NCI-H2196 (cell line): Measurements from ENCODE around the gene DRC1.

Experiments
- DNase-seq: peaks from one replicate; lab custom pipeline; 2025; ENCODE audit not compliant: unreplicated experiment; lab: John Stamatoyannopoulos, UW

DRC1 gene

GRCh38 chr2:26489213-26489850 lies 87.6 kb downstream of the DRC1 start:
- DNase-seq: no peak

DNA sequence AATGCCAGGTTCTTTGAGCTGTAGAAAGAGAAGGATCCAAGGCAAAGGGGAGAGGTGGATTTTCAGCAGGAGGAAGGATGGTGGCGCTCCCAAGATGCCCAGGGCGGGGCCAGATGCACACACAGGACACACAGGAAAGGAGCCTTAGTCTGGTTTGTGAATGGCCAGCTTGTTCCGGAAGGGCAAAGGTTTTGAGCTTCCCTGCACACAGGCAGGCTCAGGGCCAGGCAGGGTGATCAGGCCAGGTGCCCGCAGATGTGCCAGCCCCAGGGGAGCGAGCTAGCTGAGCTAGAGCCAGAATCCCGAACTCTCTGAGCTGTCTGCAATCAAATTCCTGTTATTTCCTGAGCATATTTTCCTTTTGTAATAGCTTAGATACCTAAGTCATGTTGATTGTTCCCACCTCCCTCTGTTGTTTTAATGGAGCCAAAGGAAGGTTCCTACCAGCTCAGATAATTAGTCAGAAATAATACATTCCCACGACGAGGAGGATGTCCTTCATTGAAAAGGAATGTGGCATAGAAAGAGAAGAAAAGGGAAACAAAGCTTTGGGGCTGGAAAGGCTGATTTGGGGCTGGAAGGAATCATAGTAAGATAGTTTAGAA lies 89.9 kb downstream of the DRC1 start:
- DNase-seq: no peak

GRCh38 chr2:26492749-26493515 lies 91.2 kb downstream of the DRC1 start:
- no peak for DNase-seq

GRCh38 chr2:26493566-26493965 lies 91.8 kb downstream of the DRC1 start:
- no peak for DNase-seq

- DNase-seq: no peak
These were observed 92.5 kb downstream of the DRC1 start for GRCh38 chr2:26494199-26494598.

GRCh38 chr2:26494891-26495290 lies 93.2 kb downstream of the DRC1 start:
- no peak for DNase-seq

GRCh38 chr2:26495705-26496297 lies 94.1 kb downstream of the DRC1 start:
- DNase-seq: no peak

DNA sequence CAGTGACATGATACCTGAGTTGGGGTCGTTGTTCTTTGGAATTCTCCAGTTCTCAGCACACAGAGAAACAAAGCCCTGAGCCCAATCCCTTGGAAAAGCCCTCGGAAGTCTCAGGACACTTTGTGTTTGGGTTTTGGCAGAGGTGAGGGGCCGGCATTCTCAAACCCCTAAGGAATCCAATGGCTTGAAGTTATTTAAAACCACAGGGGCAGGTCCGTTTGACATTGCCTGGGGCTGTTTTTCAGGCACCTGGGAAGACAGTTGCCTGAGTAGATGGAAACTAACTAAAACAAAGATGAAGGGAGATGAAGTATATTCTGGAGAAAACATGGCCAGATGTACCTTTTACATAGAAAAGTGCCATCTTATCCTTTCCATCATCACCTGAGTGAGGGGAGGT lies 98.7 kb downstream of the DRC1 start:
- no peak for DNase-seq

GRCh38 chr2:26503231-26503880 lies 101.6 kb downstream of the DRC1 start:
- DNase-seq: peak; percentile 88

DNA sequence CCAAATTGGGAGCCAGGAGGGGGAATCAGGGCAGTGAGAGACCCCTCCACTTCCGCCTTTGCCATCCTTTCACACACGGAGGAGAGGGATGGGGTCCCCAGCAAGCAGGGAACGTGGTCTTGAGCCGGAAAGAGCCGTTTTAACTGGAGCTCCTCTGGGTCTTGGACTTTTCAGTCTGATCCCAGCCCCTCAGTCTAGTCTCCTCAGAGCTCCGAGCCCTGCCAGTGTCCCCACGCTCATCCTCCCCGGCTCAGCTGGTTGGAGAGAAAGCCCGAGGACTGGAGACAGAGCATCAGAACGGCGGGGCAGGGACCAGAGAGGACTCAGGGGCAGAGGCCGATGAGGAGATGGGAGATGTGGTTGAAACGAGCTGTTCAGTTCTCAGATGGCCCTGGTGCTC lies 102.3 kb downstream of the DRC1 start:
- no peak for DNase-seq

DNA sequence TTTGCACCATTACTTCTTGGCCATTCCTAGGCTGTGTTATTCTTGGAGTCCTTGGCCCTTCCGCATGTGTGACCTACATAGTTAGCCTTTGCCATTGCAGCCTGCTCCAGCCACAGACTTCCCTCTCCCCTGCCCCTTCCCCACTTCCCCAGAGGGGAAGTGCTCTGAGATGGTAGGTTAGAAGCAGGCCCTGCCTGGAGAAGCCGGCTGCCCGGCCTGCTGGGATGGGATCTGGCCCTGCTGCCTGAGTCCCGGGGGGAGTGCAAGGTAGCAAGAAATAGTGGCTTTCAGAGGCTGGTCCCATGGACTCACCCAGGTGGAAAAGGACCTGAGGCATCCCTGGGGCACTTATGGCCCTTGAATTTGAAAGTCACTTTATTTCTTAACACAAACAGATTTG lies 104.6 kb downstream of the DRC1 start:
- no peak for DNase-seq
